GM18508 (cell line): ENCODE results near the gene DPEP2.
"Not testable (repeated sequence)": the region's sequence is repeated elsewhere in the genome, so short reads cannot be mapped to it uniquely, and the experiment has no call there.

Source experiments
- ATAC-seq: cut with Tn5 transposase; IDR thresholded peaks from one replicate; pipeline ENCODE4 v1.9.1; 2021; ENCODE audit warnings: moderate number of reproducible peaks; ENCODE audit not compliant: insufficient read depth, unreplicated experiment

The DPEP2 gene, protein sequence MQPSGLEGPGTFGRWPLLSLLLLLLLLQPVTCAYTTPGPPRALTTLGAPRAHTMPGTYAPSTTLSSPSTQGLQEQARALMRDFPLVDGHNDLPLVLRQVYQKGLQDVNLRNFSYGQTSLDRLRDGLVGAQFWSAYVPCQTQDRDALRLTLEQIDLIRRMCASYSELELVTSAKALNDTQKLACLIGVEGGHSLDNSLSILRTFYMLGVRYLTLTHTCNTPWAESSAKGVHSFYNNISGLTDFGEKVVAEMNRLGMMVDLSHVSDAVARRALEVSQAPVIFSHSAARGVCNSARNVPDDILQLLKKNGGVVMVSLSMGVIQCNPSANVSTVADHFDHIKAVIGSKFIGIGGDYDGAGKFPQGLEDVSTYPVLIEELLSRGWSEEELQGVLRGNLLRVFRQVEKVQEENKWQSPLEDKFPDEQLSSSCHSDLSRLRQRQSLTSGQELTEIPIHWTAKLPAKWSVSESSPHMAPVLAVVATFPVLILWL

DNA sequence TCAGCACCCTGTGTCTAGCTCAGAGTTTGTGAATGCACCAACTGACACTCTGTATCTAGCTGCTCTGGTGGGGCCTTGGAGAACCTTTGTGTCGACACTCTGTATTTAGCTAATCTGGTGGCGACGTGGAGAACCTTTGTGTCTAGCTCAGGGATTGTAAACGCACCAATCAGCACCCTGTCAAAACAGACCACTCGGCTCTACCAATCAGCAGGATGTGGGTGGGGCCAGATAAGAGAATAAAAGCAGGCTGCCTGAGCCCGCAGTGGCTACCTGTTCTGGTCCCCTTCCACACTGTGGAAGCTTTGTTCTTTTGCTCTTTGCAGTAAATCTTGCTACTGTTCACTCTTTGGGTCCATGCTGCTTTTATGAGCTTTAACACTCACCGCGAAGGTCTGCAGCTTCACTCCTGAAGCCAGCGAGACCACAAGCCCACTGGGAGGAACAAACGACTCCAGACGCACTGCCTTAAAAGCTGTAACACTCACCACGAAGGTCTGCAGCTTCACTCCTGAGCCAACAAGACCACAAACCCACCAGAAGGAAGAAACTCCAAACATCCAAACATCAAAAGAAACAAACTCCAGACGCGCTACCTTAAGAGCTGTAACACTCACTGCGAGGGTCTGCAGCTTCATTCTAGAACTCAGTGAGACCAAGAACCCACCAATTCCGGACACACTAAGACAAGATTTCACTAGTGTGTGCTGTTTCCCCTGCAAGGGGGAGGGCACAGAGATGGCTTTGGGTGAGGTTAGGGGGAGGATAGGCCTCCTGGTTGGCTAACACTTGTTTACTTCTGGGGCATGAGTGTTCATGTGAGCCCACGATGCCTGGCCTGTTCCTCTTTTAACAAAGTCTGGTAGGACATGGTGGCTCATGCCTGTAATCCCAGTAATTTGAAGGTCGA, at the start of gene DPEP2:
TSS of gene DPEP2 (minus strand) at position 706 of the 910 bp plus-strand sequence. CDS start 6,272 bp downstream, outside the sequence.
- ATAC-seq: not testable (repeated sequence)

DNA sequence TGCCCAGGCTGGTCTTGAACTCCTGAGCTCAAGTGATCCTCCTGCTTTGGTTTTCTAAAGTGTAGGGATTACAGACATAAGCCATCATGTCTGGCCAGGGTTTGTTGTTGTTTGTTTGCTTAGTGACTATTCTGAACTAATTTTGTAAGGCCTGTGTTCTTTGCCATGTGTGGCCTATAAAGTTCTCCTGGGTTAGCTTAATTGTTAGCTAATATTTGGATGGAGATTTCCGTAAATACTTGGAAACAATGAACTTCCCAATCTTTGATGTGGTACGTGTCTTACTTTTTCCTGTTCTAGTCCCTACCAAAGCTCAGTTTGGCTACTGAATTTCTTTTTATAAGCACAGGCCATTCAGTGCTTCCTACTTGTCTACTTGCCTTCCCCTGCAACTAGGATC, 48.7 kb upstream of the DPEP2 start:
- ATAC-seq: no peak

DNA sequence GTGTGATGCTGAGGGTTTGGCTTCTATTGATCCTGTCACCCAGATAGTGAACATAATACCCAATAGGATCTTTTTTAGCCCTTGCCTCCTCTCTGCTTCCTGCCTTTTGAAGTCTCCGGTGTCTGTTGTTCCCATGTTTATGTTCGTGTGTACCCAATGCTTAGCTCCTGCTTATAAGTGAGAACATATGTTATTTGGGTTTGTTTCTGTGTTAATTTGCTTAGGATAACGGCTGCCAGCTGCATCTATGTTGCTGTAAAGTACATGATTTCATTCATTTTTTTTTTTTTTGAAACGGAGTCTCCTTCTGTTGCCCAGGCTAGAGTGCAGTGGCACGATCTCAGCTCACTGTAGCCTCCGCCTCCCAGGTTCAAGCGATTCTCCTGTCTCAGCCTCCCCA, 46.8 kb upstream of the DPEP2 start:
- no peak for ATAC-seq

DNA sequence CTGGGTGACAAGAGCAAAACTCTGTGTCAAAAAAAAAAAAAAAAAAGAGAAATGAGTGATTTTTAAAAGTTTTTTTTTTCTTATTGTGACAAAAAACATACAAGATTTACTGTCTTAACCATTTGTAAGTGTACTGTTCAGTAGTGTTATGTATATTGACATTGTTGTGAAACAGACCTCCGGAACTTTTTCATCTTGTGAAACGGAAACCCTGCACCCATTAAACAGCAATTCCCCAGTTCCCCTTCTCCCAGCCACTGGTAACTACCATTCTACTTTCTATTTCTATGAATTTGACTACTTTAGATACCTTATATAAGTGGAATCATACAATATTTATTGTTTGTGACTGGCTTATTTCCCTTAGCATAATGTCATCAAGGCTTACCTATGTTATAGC, 42.5 kb upstream of the DPEP2 start:
- ATAC-seq: no peak

DNA sequence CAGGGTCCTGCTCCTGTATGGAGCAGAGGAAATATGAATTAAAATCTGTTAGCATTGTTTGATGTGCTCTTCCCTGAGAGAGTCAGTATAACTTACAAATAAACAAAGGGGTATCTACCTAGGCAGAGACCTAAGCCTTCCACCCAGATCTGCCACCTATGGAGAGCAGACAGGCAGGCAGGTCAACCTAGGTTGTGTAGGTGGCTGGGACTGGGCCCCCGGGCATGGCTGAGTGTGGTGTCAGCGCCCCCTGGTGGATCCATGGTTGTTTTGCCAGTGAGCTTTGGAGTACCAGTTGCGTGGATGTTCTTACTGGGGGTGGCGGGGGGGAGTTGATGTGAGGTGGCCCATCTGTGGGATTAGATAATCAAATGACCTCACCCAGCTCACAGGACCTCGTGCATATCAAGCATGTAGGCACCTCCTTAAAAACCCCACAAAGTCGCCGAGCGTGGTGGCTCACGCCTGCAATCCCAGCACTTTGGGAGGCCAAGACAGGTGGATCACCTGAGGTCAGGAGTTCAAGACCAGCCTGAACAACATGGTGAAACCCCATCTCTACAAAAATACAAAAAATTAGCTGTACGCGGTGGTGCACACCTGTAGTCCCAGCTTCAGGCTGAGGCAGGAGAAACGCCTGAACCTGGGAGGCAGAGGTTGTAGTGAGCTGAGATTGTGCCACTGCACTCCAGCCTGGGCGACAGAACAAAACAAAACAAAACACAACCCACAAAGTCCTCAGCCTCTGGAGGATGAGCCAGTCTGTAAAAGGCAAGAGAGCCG, 41.4 kb upstream of the DPEP2 start:
- ATAC-seq: no peak

DNA sequence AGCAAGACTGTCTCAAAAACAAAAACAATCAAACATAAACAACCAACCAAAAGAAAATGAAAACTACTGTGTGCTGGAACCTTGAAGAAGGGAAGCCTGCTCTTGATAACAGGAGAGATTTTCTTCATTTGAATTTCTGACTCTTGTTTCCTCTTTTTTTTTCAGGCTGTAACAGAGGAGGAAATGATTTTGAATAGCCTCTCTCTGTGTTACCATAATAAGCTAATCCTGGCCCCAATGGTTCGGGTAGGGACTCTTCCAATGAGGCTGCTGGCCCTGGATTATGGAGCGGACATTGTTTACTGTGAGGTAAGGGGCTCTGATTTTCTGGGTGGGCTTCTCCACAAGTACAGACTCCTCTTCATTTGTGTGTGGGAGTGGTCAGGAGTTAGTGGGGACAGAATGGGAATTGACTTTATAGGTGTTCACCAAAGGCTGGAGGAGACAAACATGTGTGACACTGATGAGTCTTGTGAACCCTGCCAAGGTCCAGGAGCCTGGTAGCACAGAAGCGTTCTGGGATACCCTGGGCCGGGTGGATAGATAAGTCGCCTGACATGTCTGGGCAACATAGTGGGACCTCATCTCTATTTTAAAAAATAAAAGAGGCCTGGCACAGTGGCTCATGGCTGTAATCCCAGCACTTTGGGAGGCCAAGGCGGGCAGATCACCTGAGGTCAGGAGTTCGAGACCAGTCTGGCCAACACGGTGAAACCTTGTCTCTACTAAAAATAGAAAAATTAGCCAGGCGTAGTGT, 38.7 kb upstream of the DPEP2 start:
- ATAC-seq: no peak

DNA sequence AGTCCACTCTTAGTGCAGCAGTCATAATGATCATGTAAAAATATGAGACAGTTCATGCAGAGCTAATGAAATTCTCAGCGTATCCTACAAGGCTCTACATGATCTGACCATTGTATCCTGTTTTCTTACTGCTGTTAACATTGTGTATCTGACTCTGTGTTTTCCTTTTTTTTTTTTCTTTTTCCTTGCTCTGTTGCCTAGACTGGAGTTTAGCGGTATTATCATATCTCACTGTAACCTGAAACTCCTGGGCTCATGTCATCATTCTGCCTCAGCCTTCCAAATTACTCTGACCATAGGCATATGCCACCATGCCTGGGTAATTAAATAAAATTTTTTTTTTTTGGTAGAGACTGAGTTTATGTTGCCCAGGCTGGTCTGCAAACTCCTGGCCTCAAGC, 35.9 kb upstream of the DPEP2 start:
- no peak for ATAC-seq

DNA sequence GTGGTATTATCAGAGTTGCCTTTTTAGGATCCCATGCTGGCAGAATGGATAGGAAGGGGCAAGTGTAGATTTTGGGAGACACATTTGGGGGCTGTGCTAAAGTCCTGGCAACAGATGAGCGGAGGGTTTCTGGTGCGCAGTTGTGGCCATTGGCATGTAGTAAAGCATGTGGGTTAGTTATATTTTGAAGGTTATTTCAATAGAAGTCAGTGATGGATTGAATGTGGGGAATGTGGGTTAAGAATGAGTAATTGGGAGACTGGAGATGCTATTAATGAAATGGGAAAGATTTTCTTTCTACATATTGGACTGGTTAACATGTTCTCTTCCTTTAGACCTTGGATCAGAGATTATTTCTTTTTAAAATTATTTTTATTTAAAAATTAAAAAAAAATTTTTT, 33.8 kb upstream of the DPEP2 start:
- ATAC-seq: no peak

DNA sequence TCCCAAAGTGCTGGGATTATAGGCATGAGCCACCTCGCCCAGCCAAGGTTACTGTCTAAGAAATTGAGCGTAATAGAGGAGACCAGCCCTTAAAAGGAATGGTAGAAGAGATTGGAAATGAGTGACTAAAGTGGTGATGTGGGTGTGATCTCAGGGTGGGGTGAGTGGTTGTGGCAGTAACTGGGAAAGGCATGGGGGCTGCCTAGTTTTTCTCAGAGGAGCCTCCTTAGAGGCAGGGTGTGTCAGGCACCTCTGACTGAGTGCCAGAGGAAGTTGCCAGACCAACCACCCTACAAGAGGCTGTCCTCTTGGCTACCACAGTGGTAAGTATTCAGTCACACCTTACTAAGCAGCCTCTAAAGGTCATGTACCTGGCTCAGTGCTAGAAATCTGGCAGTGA, 32.7 kb upstream of the DPEP2 start:
- no peak for ATAC-seq

DNA sequence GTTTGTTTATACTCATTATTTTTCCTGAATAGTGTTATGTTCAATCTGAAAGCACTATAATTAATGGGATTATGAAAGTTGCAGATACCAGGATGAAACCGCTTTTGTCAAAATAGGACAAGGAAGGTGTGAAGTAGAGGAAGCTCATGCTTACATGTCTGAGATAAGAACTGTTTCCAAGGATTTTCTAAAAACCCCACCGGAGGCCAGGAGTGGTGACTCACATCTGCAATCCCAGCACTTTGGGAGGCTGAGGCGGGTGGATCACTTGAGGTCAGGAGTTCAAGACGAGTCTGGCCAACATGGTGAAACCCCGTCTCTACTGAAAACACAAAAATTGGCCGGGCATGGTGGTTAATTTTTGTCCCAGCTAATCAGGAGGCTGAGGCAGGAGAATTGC, 30.8 kb upstream of the DPEP2 start:
- ATAC-seq: not testable (repeated sequence)

DNA sequence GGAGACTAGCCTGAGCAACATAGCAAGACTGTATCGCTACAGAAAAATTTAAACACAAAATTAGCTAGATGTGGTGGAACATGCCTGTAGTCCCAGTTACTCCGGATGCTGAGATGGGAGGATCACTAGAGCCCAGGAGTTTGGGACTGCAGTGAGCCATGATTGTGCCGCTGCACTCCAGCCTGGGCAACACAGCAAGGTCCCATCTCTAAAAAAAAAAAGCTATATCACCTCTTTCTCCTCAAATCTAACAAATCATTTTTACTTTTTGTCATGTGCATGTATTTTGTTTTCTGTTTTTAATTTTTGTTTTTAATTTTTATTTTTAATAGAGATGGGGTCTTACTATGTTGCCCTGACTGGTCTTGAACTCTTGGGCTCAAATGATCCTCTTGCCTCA, 29.7 kb upstream of the DPEP2 start:
- no peak for ATAC-seq

DNA sequence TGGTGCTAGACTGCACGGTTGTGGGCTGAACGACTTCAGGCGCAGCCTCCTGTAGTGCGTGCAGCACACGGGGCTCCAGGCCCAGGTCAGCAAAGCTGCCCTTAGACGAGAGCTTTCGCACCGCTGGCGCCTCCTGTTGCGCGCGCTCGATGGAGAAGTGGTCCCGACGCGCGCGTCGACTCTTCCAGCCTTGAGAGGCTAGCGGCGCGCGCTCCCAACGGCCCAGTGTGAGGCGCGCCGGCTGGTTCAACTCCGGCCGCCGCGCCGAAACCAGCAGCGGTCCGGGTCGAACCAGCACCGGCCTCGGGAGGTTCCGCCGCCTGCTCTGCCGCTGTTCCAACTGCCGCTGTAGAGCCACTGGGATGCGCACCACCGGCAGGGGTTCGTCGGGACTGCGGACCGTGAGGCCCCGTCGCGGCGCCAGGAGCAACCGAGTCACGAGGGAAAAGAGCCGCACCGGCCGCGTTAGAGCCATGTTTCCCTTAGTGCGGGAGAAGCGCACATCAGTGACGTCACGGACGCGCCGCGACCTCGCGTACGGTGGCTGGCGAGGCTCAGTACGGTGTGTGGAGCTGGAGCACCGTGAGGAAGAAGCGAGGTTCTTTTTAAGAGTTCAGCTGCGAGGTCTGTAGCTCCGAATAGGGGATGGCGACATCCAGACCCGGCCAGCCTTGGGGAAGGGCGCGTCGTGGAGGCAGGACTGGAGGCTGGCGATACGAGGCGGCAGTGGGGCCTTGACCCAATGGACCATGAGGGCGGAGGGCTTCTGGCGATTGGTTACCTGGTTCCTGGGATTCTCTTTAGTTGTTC, 23.6 kb upstream of the DPEP2 start, which contains the start of the genes DDX28 and DUS2:
TSS of gene DDX28 (minus strand) at position 505 of the 810 bp plus-strand sequence. CDS start at position 475, 30 bp downstream.
TSS of gene DUS2 (plus strand) at position 557 of the 810 bp plus-strand sequence. CDS start 14,740 bp downstream, outside the sequence.
- ATAC-seq: no peak

DNA sequence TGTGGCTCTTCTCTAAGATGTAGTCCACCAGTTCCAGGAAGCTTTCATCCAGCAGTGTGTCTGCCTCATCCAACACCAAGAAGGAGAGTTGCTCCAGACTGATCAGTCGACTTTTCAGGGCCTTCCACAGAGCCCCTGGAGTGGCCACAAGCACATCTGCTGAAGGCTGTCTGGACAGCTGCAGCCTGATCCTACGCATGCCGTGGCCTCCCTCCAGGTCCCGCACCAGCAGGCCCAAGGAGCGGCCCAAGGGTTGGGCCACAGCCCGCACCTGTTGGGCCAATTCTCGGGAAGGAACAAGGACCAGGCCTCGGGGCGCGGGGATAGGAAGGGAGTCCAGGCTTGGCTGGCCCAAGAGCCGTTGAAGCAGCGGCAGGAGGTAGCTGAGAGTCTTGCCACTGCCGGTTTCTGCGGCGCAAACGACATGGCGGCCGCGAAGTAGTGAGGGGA, 23.0 kb upstream of the DPEP2 start:
- ATAC-seq: no peak

DNA sequence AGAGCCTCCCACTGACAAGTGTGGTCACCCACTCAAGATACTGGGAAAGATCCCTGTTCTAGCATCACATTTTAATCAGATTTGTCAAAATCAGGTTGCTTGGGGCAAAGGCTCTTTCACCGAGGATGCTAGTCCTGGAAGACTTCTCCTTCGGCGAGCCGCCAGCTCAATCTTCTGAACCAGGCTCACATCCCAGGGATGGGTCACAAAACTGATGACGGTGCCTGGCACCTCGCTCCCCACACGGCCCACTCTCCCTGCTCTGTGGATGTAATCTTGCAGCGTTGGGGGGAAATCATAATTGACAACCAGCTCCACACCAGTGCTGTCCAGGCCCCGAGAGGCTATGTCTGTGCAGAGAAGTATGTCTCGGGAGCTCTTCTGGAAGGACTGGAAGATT, 22.2 kb upstream of the DPEP2 start:
- ATAC-seq: no peak

DNA sequence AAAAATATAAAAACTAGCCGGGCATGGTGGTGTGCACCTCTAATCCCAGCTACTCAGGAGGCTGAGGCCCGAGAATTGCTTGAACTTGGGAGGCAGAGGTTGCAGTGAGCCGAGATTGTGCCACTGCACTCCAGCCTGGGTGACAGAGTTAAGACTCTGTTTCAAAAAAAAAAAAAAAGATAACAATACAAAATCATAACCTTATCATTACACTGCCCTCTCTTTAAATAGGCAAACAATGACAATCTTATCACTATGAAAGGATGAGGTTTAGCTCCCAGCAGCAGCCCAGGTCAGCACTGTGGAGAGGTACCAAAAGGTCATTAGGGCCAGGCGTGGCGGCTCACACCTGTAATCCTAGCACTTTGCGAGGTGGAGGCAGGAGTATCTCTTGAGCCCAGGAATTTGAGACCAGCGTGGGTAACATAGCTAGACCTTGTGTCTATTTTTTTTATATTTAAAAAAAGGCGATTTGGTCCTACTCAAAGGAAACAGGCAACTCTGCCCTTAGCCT, 19.9 kb upstream of the DPEP2 start:
- no peak for ATAC-seq

DNA sequence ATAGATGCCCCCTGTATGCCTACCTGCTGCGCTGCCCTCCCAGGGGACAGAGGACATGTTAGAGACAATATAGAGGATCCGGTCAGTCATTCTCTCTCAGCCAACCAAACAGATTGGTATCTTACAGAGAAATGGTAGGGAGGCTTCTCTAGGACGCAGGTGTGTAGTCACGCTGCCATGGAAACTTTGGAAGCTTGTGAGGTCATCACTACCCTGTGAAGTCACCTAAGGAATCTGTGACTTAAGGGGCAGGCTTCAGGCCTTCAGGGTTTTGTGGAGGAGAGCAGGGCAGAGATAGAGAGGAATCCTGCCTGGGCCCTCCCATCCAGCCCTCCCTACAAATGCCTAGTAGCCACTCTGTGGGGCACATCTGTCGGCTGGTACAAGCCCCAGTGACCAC, 16.4 kb upstream of the DPEP2 start, which contains the start of gene DPEP2NB:
TSS of gene DPEP2NB (minus strand) at position 231 of the 400 bp plus-strand sequence. CDS start at position 90, 141 bp downstream.
- no peak for ATAC-seq

DNA sequence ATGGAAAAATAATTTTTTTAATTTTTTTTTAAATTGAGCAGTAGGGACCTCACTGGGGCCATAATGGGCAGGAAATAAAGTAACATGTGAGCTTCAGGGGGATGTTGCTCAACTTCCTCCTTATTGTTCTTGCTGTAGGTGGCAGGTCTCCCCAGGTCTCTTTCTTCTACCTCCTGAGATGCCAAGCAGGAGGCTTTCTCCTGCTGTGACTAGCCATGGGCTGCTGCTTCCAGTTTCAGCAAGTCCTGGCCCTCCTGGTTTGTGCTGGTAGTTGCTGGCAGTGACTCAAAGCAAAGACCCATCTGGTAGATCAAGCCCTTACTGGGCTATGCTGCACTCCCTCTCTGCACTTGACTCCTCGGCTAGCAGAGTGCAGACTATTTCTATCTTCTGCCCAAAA, 14.2 kb upstream of the DPEP2 start:
- no peak for ATAC-seq

DNA sequence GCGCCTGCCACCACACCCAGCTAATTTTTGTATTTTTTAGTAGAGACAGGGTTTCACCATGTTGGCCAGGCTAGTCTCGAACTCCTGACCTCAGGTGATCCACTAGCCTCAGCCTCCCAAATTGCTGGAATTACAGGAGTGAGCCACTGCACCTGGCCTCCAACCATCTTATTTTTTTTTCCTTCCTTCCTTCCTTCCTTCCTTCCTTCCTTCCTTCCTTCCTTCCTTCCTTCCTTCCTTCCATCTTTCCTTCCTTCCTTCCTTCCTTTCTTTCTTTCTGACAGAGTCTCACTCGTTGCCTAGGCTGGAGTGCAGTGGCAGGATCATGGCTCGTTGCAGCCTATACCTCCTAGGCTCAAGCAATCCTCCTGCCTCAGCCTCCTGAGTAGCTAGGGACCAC, 10.6 kb upstream of the DPEP2 start:
- ATAC-seq: not testable (repeated sequence)
